Measurements from ENCODE around the gene VEZT.

Gene VEZT, protein sequence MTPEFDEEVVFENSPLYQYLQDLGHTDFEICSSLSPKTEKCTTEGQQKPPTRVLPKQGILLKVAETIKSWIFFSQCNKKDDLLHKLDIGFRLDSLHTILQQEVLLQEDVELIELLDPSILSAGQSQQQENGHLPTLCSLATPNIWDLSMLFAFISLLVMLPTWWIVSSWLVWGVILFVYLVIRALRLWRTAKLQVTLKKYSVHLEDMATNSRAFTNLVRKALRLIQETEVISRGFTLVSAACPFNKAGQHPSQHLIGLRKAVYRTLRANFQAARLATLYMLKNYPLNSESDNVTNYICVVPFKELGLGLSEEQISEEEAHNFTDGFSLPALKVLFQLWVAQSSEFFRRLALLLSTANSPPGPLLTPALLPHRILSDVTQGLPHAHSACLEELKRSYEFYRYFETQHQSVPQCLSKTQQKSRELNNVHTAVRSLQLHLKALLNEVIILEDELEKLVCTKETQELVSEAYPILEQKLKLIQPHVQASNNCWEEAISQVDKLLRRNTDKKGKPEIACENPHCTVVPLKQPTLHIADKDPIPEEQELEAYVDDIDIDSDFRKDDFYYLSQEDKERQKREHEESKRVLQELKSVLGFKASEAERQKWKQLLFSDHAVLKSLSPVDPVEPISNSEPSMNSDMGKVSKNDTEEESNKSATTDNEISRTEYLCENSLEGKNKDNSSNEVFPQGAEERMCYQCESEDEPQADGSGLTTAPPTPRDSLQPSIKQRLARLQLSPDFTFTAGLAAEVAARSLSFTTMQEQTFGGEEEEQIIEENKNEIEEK

DNA sequence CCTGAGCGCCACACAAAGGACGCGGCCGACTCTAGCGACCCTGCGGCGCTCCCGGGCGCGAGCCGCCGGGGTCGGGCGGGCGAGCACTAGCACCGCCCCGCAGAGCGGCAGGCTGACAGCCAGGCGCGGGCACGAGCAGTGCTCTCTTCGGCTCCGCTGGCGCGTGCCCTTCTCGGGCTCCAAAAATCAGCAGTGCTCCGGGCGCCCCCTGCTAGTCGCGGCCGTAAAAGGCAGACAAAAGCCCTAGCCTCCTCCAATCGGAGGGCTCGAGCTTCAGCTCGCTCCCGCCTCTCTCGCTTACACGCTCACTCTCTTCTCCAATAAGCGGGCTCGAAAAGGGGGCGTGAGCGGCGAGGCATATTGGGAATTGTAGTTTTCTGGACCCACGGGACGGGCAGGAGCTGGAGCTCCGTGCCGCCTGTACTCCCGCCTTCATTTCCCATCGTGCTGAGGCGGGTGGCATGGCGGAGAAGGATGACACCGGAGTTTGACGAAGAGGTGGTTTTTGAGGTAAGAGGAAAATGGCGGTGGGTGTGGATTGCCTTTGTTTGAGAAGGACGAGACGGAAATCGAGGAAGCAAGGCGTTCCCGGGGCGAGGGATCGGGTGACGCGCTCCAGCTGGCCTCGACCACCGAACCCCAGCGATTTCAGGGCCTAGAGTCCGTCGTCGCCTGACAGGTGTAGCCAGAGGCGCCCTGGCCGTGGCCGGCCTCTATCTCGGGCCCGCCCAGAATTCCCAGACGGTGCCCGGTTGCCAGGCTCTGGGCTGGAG lies at the start of gene VEZT, which contains the start of gene FGD6:
Gene VEZT, plus strand, starts transcription at position 431 of the 773 bp plus-strand sequence. Its CDS starts 44 bp downstream, at position 475.
Gene FGD6, minus strand, starts transcription at position 91 of the 773 bp plus-strand sequence. CDS start 227 bp downstream, outside the sequence.
- H3K9ac ChIP-seq, result peak within 1 kb of the TSS; percentile 92
- H3K4me2 ChIP-seq, result peak within 1 kb of the TSS; percentile 80
- no peak for TF ChIP-seq Cebpa-rat (IDR thresholded peaks at IDR 0.05)
- peaks cover 6% of the 10 kb centered on the region; the same call in 1 of the 2 replicates for H3K36me3 ChIP-seq
- H3K9me3 ChIP-seq, result no peaks in the 10 kb centered on the region
- peak within 1 kb of the TSS; percentile 92 for H3K27ac ChIP-seq
- H3K27me3 ChIP-seq, result no peaks in the 10 kb centered on the region
- peaks cover 39% of the 10 kb centered on the region for H4K20me1 ChIP-seq
- peaks cover 33% of the 10 kb centered on the region for H3K4me1 ChIP-seq
- H3K4me3 ChIP-seq, result peak within 1 kb of the TSS; percentile 88

DNA sequence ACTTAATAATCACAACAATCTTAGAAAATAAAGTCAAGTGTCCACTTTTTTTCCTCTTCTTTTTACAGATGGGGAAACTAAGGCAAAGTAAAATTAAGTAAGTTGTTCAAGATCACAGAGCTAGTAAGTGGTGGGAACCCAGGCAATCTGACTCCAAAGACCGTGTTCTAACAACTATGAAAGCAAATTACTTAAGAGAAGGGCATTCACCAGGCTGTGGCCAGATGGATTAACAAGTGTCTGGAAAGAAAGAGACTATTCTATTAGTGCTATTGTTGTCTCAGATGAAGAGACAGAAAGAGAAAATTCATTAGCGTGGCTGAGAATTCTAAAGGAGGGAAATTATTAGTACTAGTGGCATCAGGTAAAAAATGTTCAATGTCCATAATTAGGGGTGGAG lies 48.9 kb upstream of the VEZT start:
- no peaks in the 10 kb centered on the region for H4K20me1 ChIP-seq
- 0 out of 2 replicates have a peak, but pooled peaks cover 14% of the 10 kb centered on the region for H3K36me3 ChIP-seq
- H3K4me3 ChIP-seq, result no peak overlapping the region
- H3K9me3 ChIP-seq, result no peaks in the 10 kb centered on the region
- no peaks in the 10 kb centered on the region for H3K4me1 ChIP-seq
- H3K27ac ChIP-seq, result no peak overlapping the region
- TF ChIP-seq Cebpa-rat (IDR thresholded peaks at IDR 0.05), result no peak
- H3K27me3 ChIP-seq, result no peaks in the 10 kb centered on the region
- no peak overlapping the region for H3K9ac ChIP-seq
- no peak overlapping the region for H3K4me2 ChIP-seq

DNA sequence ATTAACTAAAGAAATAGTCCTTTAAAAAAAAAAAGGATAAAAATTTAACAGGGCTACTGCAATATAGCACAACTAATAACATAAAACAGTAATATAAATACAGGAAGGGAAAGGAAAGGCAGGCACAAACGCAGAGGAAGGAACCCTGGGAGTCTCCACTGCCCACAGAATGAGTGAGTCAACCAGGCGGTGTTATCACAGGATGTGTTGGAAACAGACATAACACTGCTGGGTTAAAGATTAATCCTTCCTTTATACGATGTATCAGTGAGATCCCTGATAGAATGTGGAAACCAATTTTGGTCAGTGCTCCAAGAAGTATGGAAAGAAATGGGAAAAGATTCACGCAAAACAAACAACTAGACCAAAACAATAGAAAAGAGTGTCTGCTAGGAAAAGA lies 48.2 kb upstream of the VEZT start:
- H3K9me3 ChIP-seq, result no peaks in the 10 kb centered on the region
- no peak overlapping the region for H3K27ac ChIP-seq
- H3K4me2 ChIP-seq, result no peak overlapping the region
- H3K36me3 ChIP-seq, result 0 out of 2 replicates have a peak, but pooled peaks cover 14% of the 10 kb centered on the region
- no peak overlapping the region for H3K9ac ChIP-seq
- H3K27me3 ChIP-seq, result no peaks in the 10 kb centered on the region
- no peaks in the 10 kb centered on the region for H4K20me1 ChIP-seq
- no peak for TF ChIP-seq Cebpa-rat (IDR thresholded peaks at IDR 0.05)
- no peaks in the 10 kb centered on the region for H3K4me1 ChIP-seq
- no peak overlapping the region for H3K4me3 ChIP-seq

DNA sequence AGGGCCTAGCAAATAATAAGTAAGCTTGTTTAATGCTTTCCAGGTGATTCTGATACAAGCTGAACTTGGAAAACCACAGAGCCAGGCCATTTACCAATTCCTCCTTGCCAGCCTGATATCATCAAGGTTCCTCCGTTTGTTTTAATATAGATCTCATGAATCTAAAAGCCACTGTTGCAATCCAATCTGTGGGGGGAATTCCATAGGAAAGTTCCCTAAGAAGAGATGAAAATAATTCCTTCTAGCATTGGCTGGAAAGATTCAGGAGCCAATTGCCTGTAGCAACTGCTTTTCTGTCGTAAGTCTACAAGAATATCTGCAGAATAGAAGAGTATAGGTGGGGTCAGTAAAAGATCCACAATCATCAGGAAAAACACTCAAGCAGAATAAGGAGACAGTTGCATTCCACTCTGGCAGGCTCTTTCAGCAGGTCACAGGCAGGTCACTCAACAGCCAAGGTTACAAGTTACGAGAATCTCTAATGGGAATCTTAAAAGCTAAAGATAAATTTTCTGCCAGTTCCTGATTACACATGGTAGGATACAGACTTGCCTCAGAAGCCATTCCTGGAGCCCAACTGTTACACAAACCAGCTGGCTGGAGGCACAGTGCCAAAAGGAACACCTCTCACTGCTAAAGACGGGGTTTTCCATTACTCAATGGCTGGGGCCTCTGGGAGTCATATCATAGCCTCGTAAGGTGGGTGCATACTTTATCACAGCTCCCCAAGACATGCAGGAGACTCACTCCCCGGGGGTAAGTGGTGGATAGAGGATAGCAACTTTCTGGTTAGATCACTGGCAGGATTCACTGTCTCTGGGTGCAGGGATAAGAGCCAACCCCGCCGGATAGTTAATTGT lies 44.0 kb upstream of the VEZT start:
- Histone ChIP-seq H3K4me2 (no peak overlapping the region), H3K27ac (no peak overlapping the region), H3K9ac (no peak overlapping the region), H3K4me1 (no peaks in the 10 kb centered on the region), H3K27me3 (no peaks in the 10 kb centered on the region), H3K4me3 (no peak overlapping the region), H4K20me1 (no peaks in the 10 kb centered on the region), H3K9me3 (no peaks in the 10 kb centered on the region), H3K36me3 (0 out of 2 replicates have a peak, but pooled peaks cover 14% of the 10 kb centered on the region)
- no peak for TF ChIP-seq Cebpa-rat (IDR thresholded peaks at IDR 0.05)

DNA sequence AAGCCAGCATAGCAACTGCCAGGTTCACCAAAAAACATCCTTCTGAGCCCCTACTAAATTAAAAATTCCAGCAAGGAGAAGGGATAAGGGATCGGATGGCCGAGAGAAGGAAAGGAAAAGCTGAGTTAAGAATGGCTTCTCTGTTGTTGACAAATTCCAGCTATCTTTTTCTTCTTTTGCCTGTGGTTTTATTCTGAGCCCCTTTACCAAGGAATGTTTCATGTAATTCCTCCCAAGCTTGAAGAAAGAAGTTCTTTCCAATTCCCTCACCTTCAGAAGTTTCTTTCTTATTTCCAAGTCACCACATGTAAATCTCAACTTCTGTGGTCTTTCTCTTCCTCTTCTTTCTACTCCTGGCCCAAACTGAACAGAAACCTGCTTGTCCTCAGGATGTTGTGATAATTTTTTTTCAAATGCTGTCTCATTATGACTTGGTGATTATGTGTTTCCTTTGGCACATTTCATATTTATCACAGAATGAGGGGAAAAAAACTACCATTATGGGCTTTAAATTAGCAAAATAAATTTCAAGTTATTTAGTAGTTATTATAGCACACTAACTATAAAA lies 40.3 kb upstream of the VEZT start:
- Histone ChIP-seq H3K4me3 (no peak overlapping the region), H3K4me2 (no peak overlapping the region), H3K36me3 (no peaks in the 10 kb centered on the region), H3K4me1 (no peaks in the 10 kb centered on the region), H4K20me1 (no peaks in the 10 kb centered on the region), H3K27ac (no peak overlapping the region), H3K27me3 (no peaks in the 10 kb centered on the region), H3K9ac (no peak overlapping the region), H3K9me3 (no peaks in the 10 kb centered on the region)
- TF ChIP-seq Cebpa-rat (IDR thresholded peaks at IDR 0.05), result no peak

DNA sequence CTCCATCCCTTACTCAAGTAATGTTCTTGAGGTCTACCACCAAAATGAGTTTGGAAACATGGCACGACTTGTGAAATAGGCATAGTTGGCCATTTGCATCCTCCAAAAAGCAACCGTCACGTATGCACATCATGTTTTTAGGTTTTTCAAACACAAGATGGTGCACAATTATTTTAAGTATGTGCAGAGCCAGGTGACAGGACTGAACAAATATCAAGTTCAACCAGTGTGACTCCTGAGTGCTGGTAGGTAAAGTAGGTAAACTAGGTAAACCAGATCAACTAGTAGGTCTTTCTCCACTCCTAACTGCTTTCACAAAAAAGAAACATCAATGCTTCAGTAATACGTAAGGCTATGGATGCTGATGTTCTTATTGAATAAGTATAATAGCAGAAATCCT lies 39.5 kb upstream of the VEZT start:
- Histone ChIP-seq H3K9ac (no peak overlapping the region), H3K27ac (no peak overlapping the region), H3K4me1 (no peaks in the 10 kb centered on the region), H3K27me3 (no peaks in the 10 kb centered on the region), H3K4me2 (no peak overlapping the region), H3K9me3 (no peaks in the 10 kb centered on the region), H3K36me3 (peaks cover 1% of the 10 kb centered on the region; the same call in 1 of the 2 replicates), H3K4me3 (no peak overlapping the region), H4K20me1 (no peaks in the 10 kb centered on the region)
- TF ChIP-seq Cebpa-rat (IDR thresholded peaks at IDR 0.05), result no peak

DNA sequence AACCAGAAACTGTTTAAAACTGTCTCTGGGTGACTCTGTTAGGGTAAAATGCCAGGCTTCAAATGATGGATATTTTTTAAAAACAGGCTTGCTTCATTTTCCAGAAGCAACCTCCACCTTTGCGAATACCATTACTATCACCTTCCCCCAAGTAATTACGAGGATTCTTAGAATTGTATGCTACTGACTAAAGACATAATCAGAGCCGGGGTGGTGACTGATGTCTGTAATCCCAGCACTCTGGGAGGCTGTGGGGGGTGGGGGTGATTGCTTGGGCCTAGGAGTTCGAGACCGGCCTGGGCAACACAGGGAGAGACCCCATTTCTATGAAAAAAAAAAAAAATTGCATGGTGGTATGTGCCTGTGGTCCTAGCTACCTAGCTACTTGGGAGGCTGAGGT lies 38.6 kb upstream of the VEZT start:
- Histone ChIP-seq H3K4me3 (no peak overlapping the region), H3K4me1 (no peaks in the 10 kb centered on the region), H3K27ac (no peak overlapping the region), H3K4me2 (no peak overlapping the region), H3K36me3 (peaks cover 4% of the 10 kb centered on the region; the same call in 1 of the 2 replicates), H3K9ac (no peak overlapping the region), H3K27me3 (no peaks in the 10 kb centered on the region), H4K20me1 (no peaks in the 10 kb centered on the region), H3K9me3 (no peaks in the 10 kb centered on the region)
- no peak for TF ChIP-seq Cebpa-rat (IDR thresholded peaks at IDR 0.05)

DNA sequence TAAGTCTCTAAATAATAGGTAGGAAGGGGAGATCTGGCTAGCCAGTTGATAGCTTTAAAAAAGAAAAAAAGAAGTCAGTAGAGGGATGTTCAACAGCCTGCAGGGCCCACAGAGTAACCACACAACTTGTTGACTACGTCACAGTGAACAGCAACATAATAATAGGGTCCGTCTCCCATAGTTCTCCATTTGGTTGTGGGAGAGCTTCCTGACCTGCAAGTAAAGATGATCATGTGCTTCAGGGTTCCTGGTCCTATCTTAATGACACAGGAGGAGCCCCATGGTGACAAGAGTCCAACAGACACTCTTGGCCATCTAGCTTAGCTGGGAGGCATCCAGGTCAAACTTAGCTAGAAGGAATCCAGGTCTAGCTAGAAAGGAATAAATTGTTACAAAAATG lies 36.5 kb upstream of the VEZT start:
- Histone ChIP-seq H3K36me3 (peaks cover 4% of the 10 kb centered on the region; the same call in 1 of the 2 replicates), H3K27me3 (no peaks in the 10 kb centered on the region), H4K20me1 (no peaks in the 10 kb centered on the region), H3K27ac (no peak overlapping the region), H3K4me2 (no peak overlapping the region), H3K4me1 (no peaks in the 10 kb centered on the region), H3K4me3 (no peak overlapping the region), H3K9me3 (no peaks in the 10 kb centered on the region), H3K9ac (no peak overlapping the region)
- TF ChIP-seq Cebpa-rat (IDR thresholded peaks at IDR 0.05), result no peak
